ENCODE results near the gene MYRIP.
A peak's percentile ranks its signal among the peaks of the same experiment; 100 is the strongest.

Gene MYRIP

GRCh38 chr3:40299721-40300335 is 490.4 kb downstream of the MYRIP start:
- DNase-seq, result no peak

- no peak for DNase-seq
These were observed 493.4 kb downstream of the MYRIP start for GRCh38 chr3:40302784-40303183.

GRCh38 chr3:40304352-40304751 is 494.9 kb downstream of the MYRIP start:
- no peak for DNase-seq

DNA sequence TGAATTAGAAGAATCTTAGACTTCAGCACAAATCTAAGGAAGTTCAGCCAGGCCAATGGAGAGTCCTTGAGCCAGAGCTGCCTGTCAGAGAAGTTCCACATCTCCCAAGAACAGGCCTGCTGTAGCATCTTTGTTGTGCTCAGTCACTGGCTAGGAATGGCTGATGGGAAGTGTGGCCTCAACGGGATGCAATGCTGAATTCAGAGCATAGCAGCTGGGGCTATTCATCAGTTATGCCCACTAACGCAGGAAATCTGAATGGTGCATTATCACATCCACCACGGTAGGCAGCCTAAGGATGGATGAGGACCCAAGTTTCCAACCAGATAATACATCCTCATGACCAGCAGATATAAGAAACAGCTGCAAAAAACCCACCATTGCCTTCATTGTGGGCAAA is 496.9 kb downstream of the MYRIP start:
- DNase-seq, result no peak

DNA sequence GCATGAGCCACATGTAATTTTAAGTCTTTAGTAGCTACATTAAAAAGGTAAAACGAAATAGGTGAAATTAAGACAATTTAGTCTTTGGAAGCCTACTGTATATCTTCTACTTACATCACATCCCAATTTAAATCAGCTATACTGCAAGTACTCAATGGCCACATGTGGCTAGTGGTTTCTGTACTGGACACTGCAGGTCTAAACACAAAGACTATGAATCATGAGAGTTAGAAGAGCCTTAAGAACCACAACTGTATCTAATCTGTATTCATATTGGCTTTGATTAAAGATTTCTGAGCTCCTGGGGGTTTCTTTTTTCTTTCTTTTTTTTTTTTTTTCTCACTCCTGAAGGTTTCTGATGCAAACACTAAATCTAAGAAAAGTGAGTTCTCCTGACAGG is 497.8 kb downstream of the MYRIP start:
- no peak for DNase-seq

- no peak for DNase-seq
These were observed 499.5 kb downstream of the MYRIP start for GRCh38 chr3:40308725-40309417.

GRCh38 chr3:40309418-40309924 is 500.1 kb downstream of the MYRIP start, which contains the start of gene EIF1B:
EIF1B (plus strand) TSS chr3:40309707; CDS start chr3:40309942, 235 bp downstream.
- peak; percentile 71 for DNase-seq

Measured in DMS79 (cell line).